Esophagus squamous epithelium (tissue), 5 donors: ENCODE data around the gene MEIS1. TPM values are rescaled to one million over a fixed set of nuclear protein-coding genes. Genes with fewer than 3 reads are reported as not detected.
"Not testable (repeated sequence)": the region's sequence is repeated elsewhere in the genome, so short reads cannot be mapped to it uniquely, and the experiment has no call there.

ENCODE experiments used
- DNase-seq: peaks from one replicate; lab custom pipeline; 2025; lab: John Stamatoyannopoulos, UW
- H3K27ac ChIP-seq, 4 donors: fragments of 200-600 bp; sonication (generic); one replicate each; pipeline ENCODE4 v1.5.1; 2016 to 2019; ENCODE audit warnings: mild to moderate bottlenecking in 1 of 4
- H3K27me3 ChIP-seq, 4 donors: fragments of 200-600 bp; sonication (generic); 1 replicate in 3 of 4; 2 replicates in 1 of 4; pipeline versions ENCODE4 v1.5.1 to v1.6.0; 2017 to 2021; ENCODE audit warnings: antibody characterized with exemption in 1 of 4
- H3K36me3 ChIP-seq, 3 donors: fragments of 200-600 bp; sonication (generic); one replicate each; pipeline ENCODE4 v1.5.1; 2016 to 2019
- H3K4me1 ChIP-seq, 3 donors: fragments of 200-600 bp; sonication (generic); one replicate each; pipeline ENCODE4 v1.5.1; 2017 to 2019
- H3K4me3 ChIP-seq, 4 donors: fragments of 200-600 bp; sonication (generic); 1 replicate in 3 of 4; 2 replicates in 1 of 4; pipeline ENCODE4 v1.5.1; 2016 to 2019; ENCODE audit warnings: mild to moderate bottlenecking in 2 of 4, moderate library complexity in 1 of 4
- H3K9me3 ChIP-seq, 3 donors: fragments of 200-600 bp; sonication (generic); one replicate each; pipeline ENCODE4 v1.5.1; 2016 to 2019
- CTCF ChIP-seq, 6 experiments: fragments of 450-650 bp in 4 of 6; fragments of 200-600 bp in 2 of 6; sonication (generic) in 2 of 6; IDR thresholded peaks; one replicate each; pipeline ENCODE4 v1.5.1; 2016 to 2019; ENCODE audit warnings: antibody characterized with exemption in 6 of 6, mild to moderate bottlenecking in 4 of 6, moderate library complexity in 4 of 6
- POLR2A ChIP-seq, 4 donors: fragments of 450-650 bp; IDR thresholded peaks; one replicate each; pipeline ENCODE4 v1.6.1; 2017; ENCODE audit warnings: antibody characterized with exemption in 4 of 4, mild to moderate bottlenecking in 4 of 4, moderate library complexity in 3 of 4
- WGBS, 2 donors: methylation state at CpG; one replicate each; pipeline ENCODE4 v1.1.5; 2018; 5-methylcytosine and 5-hydroxymethylcytosine counted together
- intact Hi-C: fragments of 100-400 bp; cut with DNase I; formaldehyde crosslinking; loops from one replicate; pipeline ENCODE4 v1.15.0; 2022
- total RNA-seq, 4 donors: library from RNA; depleted of rRNA; stranded (reverse); fragments of >200 nt; gene quantifications; one replicate each; pipeline ENCODE4 v1.1.0, GENCODE V29; 2016
- donor health status: DM: yes; HTN: yes; CAD: no.

MEIS1 gene
- total RNA-seq, 4 donors from 2014 or later, result 17.8 to 56.1 (median 28.5) TPM

DNA sequence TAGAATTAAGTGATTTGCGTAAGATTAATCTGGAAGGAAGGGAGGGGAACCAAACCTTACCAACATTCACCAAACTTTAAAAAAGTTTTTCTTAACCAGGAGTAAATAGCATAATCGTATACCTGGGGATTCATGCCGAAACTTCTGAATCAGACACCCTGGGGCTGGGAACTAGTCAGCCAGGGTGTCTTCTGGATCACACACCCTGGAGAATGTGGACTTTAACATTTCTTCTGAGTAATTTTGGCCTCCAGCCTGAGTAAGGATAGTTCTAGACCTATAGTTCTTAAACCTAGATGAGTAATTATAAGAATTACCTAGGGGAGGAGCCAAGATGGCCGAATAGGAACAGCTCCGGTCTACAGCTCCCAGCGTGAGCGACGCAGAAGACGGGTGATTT lies 44.1 kb upstream of the MEIS1 start:
- Histone ChIP-seq H3K4me3 (peak overlapping the region in 3 of 4 donors; percentile 31 to 50 (median 35)), H3K36me3 (no peaks in the 10 kb centered on the region), H3K27ac (peak overlapping the region; percentile 81 to 93 (median 84)), H3K4me1 (peaks cover 0 to 26% (median 5%) of the 10 kb centered on the region in 3 donors), H3K9me3 (no peaks in the 10 kb centered on the region), H3K27me3 (no peaks in the 10 kb centered on the region)
- TF ChIP-seq POLR2A (IDR thresholded peaks at IDR 0.05) (no peak), CTCF (IDR thresholded peaks at IDR 0.05) (no peak)
- intact Hi-C loops, result no loop called here
- WGBS, 2 donors, result 29 to 58% methylated on average over 5 to 9 of the region's 9 CpGs
- no peak for DNase-seq

DNA sequence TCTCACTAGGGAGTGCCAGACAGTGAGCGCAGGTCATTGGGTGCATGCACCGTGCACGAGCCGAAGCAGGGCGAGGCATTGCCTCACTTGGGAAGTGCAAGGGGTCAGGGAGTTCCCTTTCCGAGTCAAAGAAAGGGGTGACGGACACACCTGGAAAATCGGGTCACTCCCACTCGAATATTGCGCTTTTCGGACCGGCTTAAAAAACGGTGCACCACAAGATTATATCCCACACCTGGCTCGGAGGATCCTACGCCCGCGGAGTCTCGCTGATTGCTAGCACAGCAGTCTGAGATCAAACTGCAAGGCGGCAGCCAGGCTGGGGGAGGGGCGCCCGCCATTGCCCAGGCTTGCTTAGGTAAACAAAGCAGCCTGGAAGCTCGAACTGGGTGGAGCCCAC lies 43.7 kb upstream of the MEIS1 start:
- H3K9me3 ChIP-seq, intact Hi-C loops, DNase-seq, H3K36me3 ChIP-seq, H3K27me3 ChIP-seq: not testable (repeated sequence)
- WGBS, 2 donors, result 38 to 68% methylated on average over 4 to 7 of the region's 22 CpGs
- Histone ChIP-seq H3K4me3 (peak overlapping the region in 3 of 4 donors; percentile 31 to 50 (median 35)), H3K27ac (peak overlapping the region; percentile 81 to 93 (median 84)), H3K4me1 (peaks cover 0 to 26% (median 5%) of the 10 kb centered on the region in 3 donors)

DNA sequence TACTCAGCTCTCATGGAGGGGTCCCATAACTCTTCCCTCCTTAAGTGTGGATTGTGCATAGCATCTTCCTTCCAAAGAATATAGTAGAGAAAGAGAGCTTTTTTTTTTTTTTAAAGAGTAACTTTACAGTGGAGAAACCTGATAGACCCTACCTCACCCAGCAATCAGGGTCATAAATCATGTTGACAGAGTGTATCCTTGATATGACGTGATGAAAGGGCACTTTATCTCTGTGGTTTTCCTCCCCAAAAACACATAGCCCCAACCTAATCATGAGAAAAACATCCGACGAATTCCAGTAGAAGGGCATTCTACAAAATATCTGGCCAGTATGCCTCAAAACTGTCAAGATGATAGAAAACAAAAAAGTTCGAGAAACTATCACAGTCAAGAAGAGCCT lies 29.5 kb upstream of the MEIS1 start:
- intact Hi-C loops, result no loop called here
- no peaks in the 10 kb centered on the region for H3K36me3 ChIP-seq
- no peak overlapping the region for H3K27ac ChIP-seq
- no peak for DNase-seq
- 49 to 71% methylated on average over 4 of the region's 4 CpGs for WGBS, 2 donors
- no peak for TF ChIP-seq POLR2A (IDR thresholded peaks at IDR 0.05)
- no peak for TF ChIP-seq CTCF (IDR thresholded peaks at IDR 0.05)
- H3K9me3 ChIP-seq, result peaks cover 0 to under 1% (median under 1%) of the 10 kb centered on the region in 3 donors
- no peaks in the 10 kb centered on the region for H3K27me3 ChIP-seq
- H3K4me3 ChIP-seq, result no peak overlapping the region
- H3K4me1 ChIP-seq, result no peaks in the 10 kb centered on the region

DNA sequence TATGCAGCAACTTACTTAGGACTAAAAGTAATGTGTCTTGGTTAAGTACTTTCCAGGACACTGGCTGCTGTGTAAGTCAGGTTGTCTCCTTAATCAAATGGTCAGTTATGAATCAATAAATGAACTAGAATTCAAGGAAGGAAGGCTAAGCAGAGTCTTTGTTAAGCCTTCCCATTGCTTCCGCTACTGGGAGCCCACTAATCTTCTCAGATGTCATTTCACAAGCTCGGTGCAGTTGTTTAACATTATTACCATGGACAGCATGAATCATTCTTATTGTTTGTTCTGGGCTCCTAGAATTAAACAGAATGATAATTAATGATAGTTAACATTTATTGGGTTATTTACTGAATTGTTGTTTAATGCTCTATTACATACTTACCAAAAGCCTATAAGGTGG lies 26.0 kb upstream of the MEIS1 start:
- H3K9me3 ChIP-seq, result no peaks in the 10 kb centered on the region
- no peak overlapping the region for H3K27ac ChIP-seq
- no peaks in the 10 kb centered on the region for H3K36me3 ChIP-seq
- H3K4me1 ChIP-seq, result no peaks in the 10 kb centered on the region
- no peak for DNase-seq
- no peaks in the 10 kb centered on the region for H3K27me3 ChIP-seq
- no peak overlapping the region for H3K4me3 ChIP-seq
- 23 to 32% methylated on average over 2 of the region's 2 CpGs for WGBS, 2 donors
- intact Hi-C loops, result no loop called here
- no peak for TF ChIP-seq CTCF (IDR thresholded peaks at IDR 0.05)
- TF ChIP-seq POLR2A (IDR thresholded peaks at IDR 0.05), result no peak

GRCh38 chr2:66412874-66413273 lies 22.1 kb upstream of the MEIS1 start:
- Histone ChIP-seq H3K27ac (no peak overlapping the region), H3K4me1 (no peaks in the 10 kb centered on the region), H3K36me3 (no peaks in the 10 kb centered on the region), H3K9me3 (no peaks in the 10 kb centered on the region), H3K4me3 (no peak overlapping the region), H3K27me3 (no peaks in the 10 kb centered on the region)
- no peak for DNase-seq
- intact Hi-C loops, result no loop called here
- WGBS, 2 donors, result 81 to 83% methylated on average over 1 of the region's 1 CpG
- TF ChIP-seq CTCF (IDR thresholded peaks at IDR 0.05), result no peak
- TF ChIP-seq POLR2A (IDR thresholded peaks at IDR 0.05), result no peak

DNA sequence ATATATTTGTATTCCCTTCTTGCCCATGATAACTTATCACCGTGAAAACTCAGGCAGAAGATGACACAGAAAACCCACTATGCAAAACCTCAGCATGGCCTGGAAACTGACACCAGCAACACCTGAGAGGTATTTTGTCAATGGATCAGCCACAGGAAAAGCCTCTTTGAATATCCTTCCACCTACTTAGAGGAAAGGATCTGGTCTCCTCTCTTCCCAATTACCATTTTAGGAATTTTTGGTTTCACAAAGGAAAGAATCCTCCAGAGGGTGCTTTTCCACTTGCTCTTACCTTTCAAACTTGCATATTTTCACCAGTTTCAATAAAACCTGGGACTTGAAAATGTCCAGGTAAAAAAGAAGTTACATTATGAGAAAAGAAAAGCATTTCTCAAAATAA lies 20.0 kb upstream of the MEIS1 start:
- Histone ChIP-seq H3K9me3 (no peaks in the 10 kb centered on the region), H3K27me3 (no peaks in the 10 kb centered on the region), H3K4me3 (no peak overlapping the region), H3K4me1 (no peaks in the 10 kb centered on the region), H3K27ac (no peak overlapping the region), H3K36me3 (no peaks in the 10 kb centered on the region)
- 47 to 88% methylated on average over 1 of the region's 1 CpG for WGBS, 2 donors
- DNase-seq, result no peak
- TF ChIP-seq CTCF (IDR thresholded peaks at IDR 0.05) (no peak), POLR2A (IDR thresholded peaks at IDR 0.05) (no peak)
- intact Hi-C loops, result no loop called here
